Stomach (tissue), 4 donors: Measurements from ENCODE around the gene FAR1.

ENCODE experiments used
- EP300 ChIP-seq: sonication (generic); formaldehyde crosslinking; IDR thresholded peaks from one replicate; pipeline ENCODE4 v1.6.1; 2017; ENCODE audit warnings: antibody characterized with exemption
- POLR2A ChIP-seq, 4 donors: fragments of 450-650 bp; IDR thresholded peaks; one replicate each; pipeline ENCODE4 v1.6.1; 2016; ENCODE audit warnings: antibody characterized with exemption in 4 of 4, control low read depth in 2 of 4, mild to moderate bottlenecking in 1 of 4, moderate library complexity in 1 of 4
- POLR2AphosphoS5 ChIP-seq, 3 donors: sonication (generic); formaldehyde crosslinking; IDR thresholded peaks; one replicate each; pipeline ENCODE4 v1.6.1; 2016; ENCODE audit warnings: antibody characterized with exemption in 3 of 3
- TF ChIP-seq, protein P1 (sequence below), 7 experiments: fragments of 450-650 bp in 4 of 7; fragments of 200-600 bp in 3 of 7; sonication (generic) in 3 of 7; IDR thresholded peaks; one replicate each; pipeline ENCODE4 v1.5.1; 2016 to 2019; ENCODE audit warnings: antibody characterized with exemption in 7 of 7, control low read depth in 2 of 7, mild to moderate bottlenecking in 1 of 7

DNA sequence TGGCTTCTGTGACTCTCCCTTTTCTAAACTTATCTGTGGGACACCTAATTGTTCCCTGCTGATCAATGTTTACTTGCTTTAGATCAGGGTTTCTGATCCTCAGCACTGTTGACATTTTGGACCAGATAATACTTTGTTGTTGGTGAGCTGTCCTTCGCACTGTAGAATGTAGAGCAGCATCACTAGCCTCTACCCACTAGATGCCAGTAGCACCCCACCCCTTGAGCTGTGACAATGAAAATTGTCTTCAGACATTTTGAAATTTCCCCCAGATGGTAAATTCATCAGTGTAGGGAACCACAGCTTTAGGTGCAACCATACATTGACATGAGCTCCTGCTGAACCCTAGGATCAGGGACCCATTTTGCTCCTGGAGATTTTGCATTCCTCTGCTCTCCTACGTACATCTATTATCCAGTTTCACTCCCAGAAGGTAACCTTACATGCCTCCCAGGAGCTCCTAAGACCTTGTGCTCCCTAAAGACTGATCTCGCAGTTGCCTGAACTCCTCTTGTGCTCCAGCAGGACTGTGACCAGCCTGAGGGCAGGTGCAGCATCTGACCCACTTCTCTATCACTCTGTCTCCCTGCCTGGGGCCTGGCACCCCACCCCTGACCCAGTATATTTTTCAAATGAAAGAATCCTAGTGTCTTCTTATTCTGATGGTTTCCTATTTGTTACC lies 107.8 kb downstream of the FAR1 start:
- TF ChIP-seq, protein P1, sequence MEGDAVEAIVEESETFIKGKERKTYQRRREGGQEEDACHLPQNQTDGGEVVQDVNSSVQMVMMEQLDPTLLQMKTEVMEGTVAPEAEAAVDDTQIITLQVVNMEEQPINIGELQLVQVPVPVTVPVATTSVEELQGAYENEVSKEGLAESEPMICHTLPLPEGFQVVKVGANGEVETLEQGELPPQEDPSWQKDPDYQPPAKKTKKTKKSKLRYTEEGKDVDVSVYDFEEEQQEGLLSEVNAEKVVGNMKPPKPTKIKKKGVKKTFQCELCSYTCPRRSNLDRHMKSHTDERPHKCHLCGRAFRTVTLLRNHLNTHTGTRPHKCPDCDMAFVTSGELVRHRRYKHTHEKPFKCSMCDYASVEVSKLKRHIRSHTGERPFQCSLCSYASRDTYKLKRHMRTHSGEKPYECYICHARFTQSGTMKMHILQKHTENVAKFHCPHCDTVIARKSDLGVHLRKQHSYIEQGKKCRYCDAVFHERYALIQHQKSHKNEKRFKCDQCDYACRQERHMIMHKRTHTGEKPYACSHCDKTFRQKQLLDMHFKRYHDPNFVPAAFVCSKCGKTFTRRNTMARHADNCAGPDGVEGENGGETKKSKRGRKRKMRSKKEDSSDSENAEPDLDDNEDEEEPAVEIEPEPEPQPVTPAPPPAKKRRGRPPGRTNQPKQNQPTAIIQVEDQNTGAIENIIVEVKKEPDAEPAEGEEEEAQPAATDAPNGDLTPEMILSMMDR (IDR thresholded peaks at IDR 0.05), result no peak
- no peak for TF ChIP-seq POLR2A (IDR thresholded peaks at IDR 0.05)
- TF ChIP-seq POLR2AphosphoS5 (IDR thresholded peaks at IDR 0.05), result no peak
- no peak for TF ChIP-seq EP300
